Liver (tissue), 9 donors: ENCODE results near the gene TEDC1. TPM values are rescaled to one million over a fixed set of nuclear protein-coding genes. Genes with fewer than 3 reads are reported as not detected.
A peak's percentile ranks its signal among the peaks of the same experiment; 100 is the strongest.

Experiments
- DNase-seq: peaks from one replicate; pipeline ENCODE4 v3.0.0-alpha.2; 2017; ENCODE audit warnings: low spot score
- H3K27ac ChIP-seq, 2 donors: one replicate each; pipeline ENCODE4 v1.7.0; 2013; ENCODE audit warnings: inconsistent platforms in 2 of 2, low read length in 2 of 2, control low read depth in 1 of 2, low read depth in 1 of 2, mild to moderate bottlenecking in 1 of 2
- H3K27me3 ChIP-seq, 4 donors: one replicate each; pipeline versions ENCODE4 v1.6.1 to v1.7.0; 2013; ENCODE audit warnings: low read length in 3 of 4, inconsistent platforms in 1 of 4, mild to moderate bottlenecking in 1 of 4, moderate library complexity in 1 of 4; ENCODE audit not compliant: control insufficient read depth in 4 of 4, insufficient read depth in 4 of 4
- H3K36me3 ChIP-seq, 4 donors: one replicate each; pipeline versions ENCODE4 v1.6.1 to v1.7.0; 2013; ENCODE audit warnings: low read length in 3 of 4, mild to moderate bottlenecking in 3 of 4, low read depth in 1 of 4, moderate library complexity in 1 of 4; ENCODE audit not compliant: control insufficient read depth in 4 of 4, insufficient read depth in 3 of 4
- H3K4me1 ChIP-seq, 4 donors: one replicate each; pipeline versions ENCODE4 v1.6.1 to v1.7.0; 2013; ENCODE audit warnings: low read length in 3 of 4, mild to moderate bottlenecking in 3 of 4, moderate library complexity in 1 of 4; ENCODE audit not compliant: control insufficient read depth in 4 of 4, insufficient read depth in 4 of 4
- H3K4me3 ChIP-seq, 3 donors: one replicate each; pipeline versions ENCODE4 v1.6.1 to v1.7.0; 2013; ENCODE audit warnings: low read length in 3 of 3, control low read depth in 1 of 3, low read depth in 1 of 3, mild to moderate bottlenecking in 1 of 3
- H3K9ac ChIP-seq, 2 donors: one replicate each; pipeline ENCODE4 v1.7.0; 2013; ENCODE audit warnings: low read length in 2 of 2, mild to moderate bottlenecking in 2 of 2, moderate library complexity in 2 of 2, control low read depth in 1 of 2, low read depth in 1 of 2
- H3K9me3 ChIP-seq, 4 donors: one replicate each; pipeline versions ENCODE4 v1.6.1 to v1.7.0; 2013; ENCODE audit warnings: low read length in 3 of 4; ENCODE audit not compliant: control insufficient read depth in 4 of 4
- ATF3 ChIP-seq: IDR thresholded peaks from 2 replicates; pipeline ENCODE4 v1.6.1; 2016; ENCODE audit warnings: antibody characterized with exemption
- CTCF ChIP-seq: fragments of 150-350 bp; IDR thresholded peaks from 2 replicates; pipeline ENCODE4 v1.5.1; 2017; ENCODE audit warnings: improper control_type of control experiment, low read depth, low read length; ENCODE audit not compliant: missing input control
- EGR1 ChIP-seq, 2 donors: IDR thresholded peaks; 2 replicates each; pipeline ENCODE4 v1.6.1; 2016 to 2018; ENCODE audit warnings: antibody characterized with exemption in 2 of 2, low read depth in 2 of 2
- GABPA ChIP-seq, 2 donors: IDR thresholded peaks in 1 of 2; conservative IDR thresholded peaks in 1 of 2; 2 replicates each; pipeline ENCODE4 v1.6.1; 2016; ENCODE audit warnings: antibody characterized with exemption in 2 of 2, mild to moderate bottlenecking in 1 of 2, moderate library complexity in 1 of 2
- HNF4A ChIP-seq, 2 donors: conservative IDR thresholded peaks; 2 replicates each; pipeline ENCODE4 v1.6.1; 2016; ENCODE audit warnings: antibody characterized with exemption in 2 of 2, mild to moderate bottlenecking in 2 of 2
- HNF4G ChIP-seq: IDR thresholded peaks from 2 replicates; pipeline ENCODE4 v1.6.1; 2016; ENCODE audit warnings: antibody characterized with exemption
- JUND ChIP-seq, 2 donors: IDR thresholded peaks; 2 replicates each; pipeline ENCODE4 v1.6.1; 2016; ENCODE audit warnings: antibody characterized with exemption in 2 of 2
- MAX ChIP-seq: IDR thresholded peaks from 2 replicates; pipeline ENCODE4 v1.6.1; 2016; ENCODE audit warnings: antibody characterized with exemption
- NR2F2 ChIP-seq: IDR thresholded peaks from 2 replicates; pipeline ENCODE4 v1.6.1; 2016; ENCODE audit warnings: antibody characterized with exemption
- RAD21 ChIP-seq, 2 donors: IDR thresholded peaks; 2 replicates each; pipeline ENCODE4 v1.6.1; 2016; ENCODE audit warnings: antibody characterized with exemption in 2 of 2, mild to moderate bottlenecking in 2 of 2
- SP1 ChIP-seq: IDR thresholded peaks from 2 replicates; pipeline ENCODE4 v1.6.1; 2018; ENCODE audit warnings: antibody characterized with exemption, mild to moderate bottlenecking
- YY1 ChIP-seq: IDR thresholded peaks from 2 replicates; pipeline ENCODE4 v1.6.1; 2016; ENCODE audit warnings: antibody characterized with exemption, mild to moderate bottlenecking
- ZBTB33 ChIP-seq: IDR thresholded peaks from 2 replicates; pipeline ENCODE4 v1.6.1; 2016; ENCODE audit warnings: antibody characterized with exemption
- WGBS: extraction: QIAGEN DNeasy Blood & Tissue Kit; methylation state at CpG from one replicate; pipeline ENCODE4 v1.1.7; 2013; 5-methylcytosine and 5-hydroxymethylcytosine counted together
- polyA plus RNA-seq, 2 donors: library from polyadenylated mRNA; stranded (reverse) in 1 of 2; unstranded in 1 of 2; fragments of 200-250 nt in 1 of 2; fragments of >200 nt in 1 of 2; fragmentation: Nextera tagmentation in 1 of 2; extraction: Ambion mirVana in 1 of 2; gene quantifications; one replicate each; pipeline versions ENCODE4 v1.2.1 to v1.2.3, GENCODE V29; 2013 to 2015
- total RNA-seq, 2 donors: library from RNA; depleted of rRNA; stranded (reverse); fragments of >200 nt; gene quantifications; one replicate each; pipeline ENCODE4 v1.2.3, GENCODE V29; 2014
- donor health status: healthy.
- donor health status: healthy.
- donor health status: healthy.
- donor health status: healthy.
- donor health status: healthy.

Gene TEDC1
- total and polyA plus RNA-seq, 4 donors, result 0.97 to 7.5 (median 3.2) TPM

- DNase-seq, result peak; percentile 69
- TF ChIP-seq YY1 (no peak), HNF4A (conservative IDR thresholded peaks at IDR 0.05) (no peak), NR2F2 (no peak), EGR1 (IDR thresholded peaks at IDR 0.05; ENCODE audit: low read depth in 2 of 2) (no peak), ATF3 (no peak), CTCF (no peak), JUND (IDR thresholded peaks at IDR 0.05) (no peak), GABPA (IDR thresholded peaks at IDR 0.05 in 1 of 2, conservative IDR thresholded peaks at IDR 0.05 in 1 of 2) (no peak), MAX (no peak), SP1 (no peak)
- Histone ChIP-seq H3K4me3 (peak overlapping the region in 1 of 3 donors; percentile 84), H3K27ac (peak overlapping the region; percentile 9 to 79), H3K4me1 (peaks cover 31 to 57% (median 44%) of the 10 kb centered on the region in 4 donors), H3K9ac (no peak overlapping the region), H3K36me3 (peaks cover 0 to 11% (median 0%) of the 10 kb centered on the region in 4 donors), H3K27me3 (no peaks in the 10 kb centered on the region), H3K9me3 (no peaks in the 10 kb centered on the region)
- 13% methylated on average over 60 of the region's 60 CpGs for WGBS
Observed at GRCh38 chr14:105473677-105474482, 17.2 kb upstream of the TEDC1 start.

GRCh38 chr14:105474483-105475268 lies 16.4 kb upstream of the TEDC1 start, which contains the start of gene CRIP2:
Gene CRIP2, plus strand, starts transcription at chr14:105474821. Its CDS starts 42 bp downstream, at chr14:105474863.
- DNase-seq, result no peak
- 1% methylated on average over 118 of the region's 118 CpGs for WGBS
- Histone ChIP-seq H3K9me3 (no peaks in the 10 kb centered on the region), H3K27me3 (no peaks in the 10 kb centered on the region), H3K36me3 (peaks cover 0 to 6% (median 0%) of the 10 kb centered on the region in 4 donors), H3K4me1 (peaks cover 27 to 50% (median 38%) of the 10 kb centered on the region in 4 donors), H3K9ac (peak within 1 kb of the TSS in 1 of 2 donors; percentile 64), H3K27ac (peak within 1 kb of the TSS; percentile 88 to 94), H3K4me3 (peak within 1 kb of the TSS; percentile 32 to 84 (median 45))
- TF ChIP-seq RAD21 (IDR thresholded peaks at IDR 0.05) (no peak), YY1 (no peak), GABPA (IDR thresholded peaks at IDR 0.05 in 1 of 2, conservative IDR thresholded peaks at IDR 0.05 in 1 of 2) (no peak), JUND (IDR thresholded peaks at IDR 0.05) (no peak), ZBTB33 (no peak), HNF4G (no peak)
